ENCODE results near the gene SLC26A1.

DNA sequence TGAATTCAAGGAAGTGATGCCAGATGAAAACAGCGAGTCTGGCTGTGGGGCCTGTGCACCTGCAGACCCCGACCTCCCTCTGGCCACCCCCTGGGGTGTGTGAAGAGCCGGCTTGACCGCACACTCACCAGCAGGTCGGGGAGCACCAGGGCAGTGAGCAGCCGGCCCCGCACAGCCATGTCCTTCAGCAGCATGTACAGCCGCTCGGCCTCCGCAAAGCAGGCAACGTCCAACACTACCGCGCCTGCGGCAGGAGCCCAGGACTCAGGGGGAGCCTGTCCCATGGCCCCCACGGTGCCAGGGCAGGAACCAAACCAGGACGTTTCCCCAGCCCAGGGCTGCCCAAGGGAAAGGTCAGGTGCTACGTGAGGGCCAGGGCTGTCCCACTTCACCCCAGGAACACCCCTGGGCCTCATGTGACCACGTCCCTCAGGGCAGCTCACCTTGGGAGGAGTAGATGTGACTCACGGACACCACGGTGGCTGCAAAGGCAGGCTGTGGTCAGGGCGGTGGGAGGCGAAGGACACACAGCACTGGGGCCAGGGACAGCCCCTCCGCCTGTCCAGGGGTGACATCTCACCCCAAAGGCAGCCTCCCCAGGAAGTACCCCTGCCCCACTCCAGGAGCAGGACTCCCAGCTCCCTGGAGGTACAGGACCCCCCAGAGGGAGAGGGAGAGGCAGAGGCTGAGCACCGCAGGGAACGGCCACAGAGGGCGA is 28.0 kb downstream of the SLC26A1 start:
- TF ChIP-seq, protein P1, sequence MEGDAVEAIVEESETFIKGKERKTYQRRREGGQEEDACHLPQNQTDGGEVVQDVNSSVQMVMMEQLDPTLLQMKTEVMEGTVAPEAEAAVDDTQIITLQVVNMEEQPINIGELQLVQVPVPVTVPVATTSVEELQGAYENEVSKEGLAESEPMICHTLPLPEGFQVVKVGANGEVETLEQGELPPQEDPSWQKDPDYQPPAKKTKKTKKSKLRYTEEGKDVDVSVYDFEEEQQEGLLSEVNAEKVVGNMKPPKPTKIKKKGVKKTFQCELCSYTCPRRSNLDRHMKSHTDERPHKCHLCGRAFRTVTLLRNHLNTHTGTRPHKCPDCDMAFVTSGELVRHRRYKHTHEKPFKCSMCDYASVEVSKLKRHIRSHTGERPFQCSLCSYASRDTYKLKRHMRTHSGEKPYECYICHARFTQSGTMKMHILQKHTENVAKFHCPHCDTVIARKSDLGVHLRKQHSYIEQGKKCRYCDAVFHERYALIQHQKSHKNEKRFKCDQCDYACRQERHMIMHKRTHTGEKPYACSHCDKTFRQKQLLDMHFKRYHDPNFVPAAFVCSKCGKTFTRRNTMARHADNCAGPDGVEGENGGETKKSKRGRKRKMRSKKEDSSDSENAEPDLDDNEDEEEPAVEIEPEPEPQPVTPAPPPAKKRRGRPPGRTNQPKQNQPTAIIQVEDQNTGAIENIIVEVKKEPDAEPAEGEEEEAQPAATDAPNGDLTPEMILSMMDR (IDR thresholded peaks at IDR 0.05): no peak
- no peak for TF ChIP-seq POLR2A (IDR thresholded peaks at IDR 0.05)

All from body of pancreas (tissue), 4 donors.